HepG2 (cell line): ENCODE results near the gene BCAS3. TPM values are rescaled to one million over a fixed set of nuclear protein-coding genes. Genes with fewer than 3 reads are reported as not detected.

ENCODE experiments used
- ATAC-seq: fragments of 200-7000 bp; cut with Tn5 transposase; 3 replicates; pipeline ENCODE4 v1.9.1; 2020; ENCODE audit warnings: mild to moderate bottlenecking, moderate library complexity
- BruUV-seq: library from RNA; stranded (reverse); fragments of 400-500 nt; replicated peaks from 2 replicates; lab custom pipeline; 2021; lab: Mats Ljungman, UMichigan
- CTCF ChIA-PET: fragments of 300-600 bp; formaldehyde crosslinking; extraction: SDS; loops from one replicate; lab custom pipeline; 2021; ENCODE audit warnings: low total read pairs, inconsistent platforms, low intra/inter-chr PET ratio; lab: Yijun Ruan, JAX
- POLR2A ChIA-PET: fragments of 350-600 bp; sonication (Branson Sonifier 250); formaldehyde crosslinking; loops from one replicate; lab custom pipeline; 2020; ENCODE audit warnings: antibody characterized with exemption, inconsistent platforms; lab: Yijun Ruan, JAX
- DNase-seq: peaks from one replicate; pipeline ENCODE4 v3.0.0-alpha.2; 2015; ENCODE audit warnings: low spot score
- FAIRE-seq: peaks from 3 replicates; lab custom pipeline; 2011; peaks lifted over from hg19 to GRCh38; lab: Jason Lieb, UNC
- H2AFZ ChIP-seq: one replicate; pipeline ENCODE4 v1.6.1; 2011; ENCODE audit warnings: low read length, inconsistent platforms
- H3K27ac ChIP-seq: fragments of 300-600 bp; 3 replicates; pipeline ENCODE4 v1.8.0; 2011; ENCODE audit warnings: mixed run types, mild to moderate bottlenecking, mixed read lengths, low read length, inconsistent platforms; ENCODE audit not compliant: insufficient read depth; ENCODE audit errors: extremely low read length
- H3K27me3 ChIP-seq, 2 experiments: fragments of 200-600 bp in 1 of 2; 2 replicates in 1 of 2; 3 replicates in 1 of 2; pipeline versions ENCODE4 v1.6.0 to v1.8.0; 2011; ENCODE audit warnings: low read length in 2 of 2, mild to moderate bottlenecking in 2 of 2, moderate library complexity in 2 of 2, inconsistent platforms in 1 of 2; ENCODE audit not compliant: insufficient read depth in 2 of 2, control insufficient read depth in 1 of 2
- H3K36me3 ChIP-seq, 2 experiments: fragments of 200-600 bp in 1 of 2; replicated peaks in 1 of 2; 2 replicates in 1 of 2; 3 replicates in 1 of 2; pipeline versions ENCODE4 v1.5.1 to v1.8.0; 2011; ENCODE audit warnings: low read length in 2 of 2, inconsistent platforms in 1 of 2; ENCODE audit not compliant: insufficient read depth in 2 of 2, control insufficient read depth in 1 of 2
- H3K4me1 ChIP-seq: 2 replicates; pipeline ENCODE4 v1.5.1; 2012; ENCODE audit warnings: low read length, inconsistent platforms; ENCODE audit not compliant: insufficient read depth
- H3K4me2 ChIP-seq: 2 replicates; pipeline ENCODE4 v1.6.0; 2011; ENCODE audit warnings: low read depth, low read length, inconsistent platforms
- H3K4me3 ChIP-seq, 3 experiments: fragments of 200-600 bp in 1 of 3; sonication (generic), shearing (Covaris generic) in 1 of 3; replicated peaks in 1 of 3; 2 replicates each; pipeline ENCODE4 v1.5.1; 2011 to 2016; ENCODE audit warnings: low read length in 3 of 3, inconsistent platforms in 2 of 3, low read depth in 2 of 3, mild to moderate bottlenecking in 2 of 3, control low read depth in 1 of 3, mixed read lengths in 1 of 3; ENCODE audit not compliant: insufficient read depth in 1 of 3
- H3K79me2 ChIP-seq: one replicate; pipeline ENCODE4 v1.6.1; 2011; ENCODE audit warnings: low read length, inconsistent platforms; ENCODE audit not compliant: insufficient read depth
- H3K9ac ChIP-seq: 2 replicates; pipeline ENCODE4 v1.6.0; 2011; ENCODE audit warnings: mild to moderate bottlenecking, low read depth, low read length, inconsistent platforms; ENCODE audit not compliant: insufficient read depth
- H3K9me3 ChIP-seq: 2 replicates; pipeline ENCODE4 v1.5.1; 2012; ENCODE audit warnings: mild to moderate bottlenecking, low read length
- H4K20me1 ChIP-seq: 2 replicates; pipeline ENCODE4 v1.6.0; 2011; ENCODE audit warnings: inconsistent platforms, mild to moderate bottlenecking, low read length, moderate library complexity; ENCODE audit not compliant: insufficient read depth
- DNMT3B ChIP-seq: conservative IDR thresholded peaks from 2 replicates; pipeline ENCODE4 v1.6.1; 2016; ENCODE audit warnings: missing biosample characterization, control low read depth
- GPBP1L1 ChIP-seq: sonication (generic); formaldehyde crosslinking; IDR thresholded peaks from 2 replicates; pipeline ENCODE4 v1.5.0; 2020; ENCODE audit warnings: mild to moderate bottlenecking, missing genetic modification reagents
- PATZ1 ChIP-seq: sonication (generic); formaldehyde crosslinking; IDR thresholded peaks from 2 replicates; pipeline ENCODE4 v1.4.0; 2020; ENCODE audit warnings: missing genetic modification reagents
- RXRA ChIP-seq: sonication (generic); formaldehyde crosslinking; IDR thresholded peaks from 2 replicates; pipeline ENCODE4 v1.5.1; 2020; ENCODE audit warnings: missing genetic modification reagents
- SMC3 ChIP-seq: IDR thresholded peaks from 2 replicates; pipeline ENCODE4 v1.6.1; 2011; ENCODE audit warnings: low read length, improper control_type of control experiment
- TBL1XR1 ChIP-seq: fragments of 150-350 bp; IDR thresholded peaks from 2 replicates; pipeline ENCODE4 v1.6.1; 2014; ENCODE audit warnings: borderline replicate concordance, low read length; ENCODE audit not compliant: partially characterized antibody
- TERF1 ChIP-seq: sonication (generic); formaldehyde crosslinking; IDR thresholded peaks from 2 replicates; pipeline ENCODE4 v1.8.0; 2022; ENCODE audit warnings: mild to moderate bottlenecking, missing genetic modification reagents, moderate library complexity
- THAP8 ChIP-seq: sonication (generic); formaldehyde crosslinking; IDR thresholded peaks from 2 replicates; pipeline ENCODE4 v1.5.1; 2020; ENCODE audit warnings: missing genetic modification reagents, mild to moderate bottlenecking, borderline replicate concordance
- ZBTB26 ChIP-seq: IDR thresholded peaks from 2 replicates; pipeline ENCODE4 v1.6.1; 2016; ENCODE audit warnings: missing compliant biosample characterization, missing genetic modification reagents, borderline replicate concordance
- ZFY ChIP-seq: sonication (generic); formaldehyde crosslinking; IDR thresholded peaks from 2 replicates; pipeline ENCODE4 v1.4.0; 2020; ENCODE audit warnings: missing genetic modification reagents
- ZNF333 ChIP-seq: sonication (generic); formaldehyde crosslinking; IDR thresholded peaks from 2 replicates; pipeline ENCODE4 v1.4.0; 2020; ENCODE audit warnings: mild to moderate bottlenecking, missing genetic modification reagents, borderline replicate concordance
- ZNF850 ChIP-seq: sonication (generic); formaldehyde crosslinking; conservative IDR thresholded peaks from 2 replicates; pipeline ENCODE4 v1.9.0; 2021; ENCODE audit warnings: mild to moderate bottlenecking, missing genetic modification reagents
- ZNF878 ChIP-seq: sonication (generic); formaldehyde crosslinking; IDR thresholded peaks from 2 replicates; pipeline ENCODE4 v1.8.1; 2023; ENCODE audit warnings: mild to moderate bottlenecking, missing genetic modification reagents, moderate library complexity
- WGBS: methylation state at CpG from one replicate; pipeline ENCODE4 v1.1.6; 2017; ENCODE audit warnings: low lambda C conversion rate; 5-methylcytosine and 5-hydroxymethylcytosine counted together
- in situ Hi-C: cut with HindIII; loops from 2 replicates; pipeline ENCODE4 v1.10.0; 2017; ENCODE audit warnings: low pct_unique_long_range_greater_than_20kb; ENCODE audit not compliant: extremely low pct_ligation_motif_present
- intact Hi-C: fragments of 100-400 bp; cut with micrococcal nuclease; formaldehyde crosslinking; loops from one replicate; pipeline ENCODE4 v1.10.0; 2022; ENCODE audit not compliant: unreplicated experiment
- polyA plus RNA-seq, 8 experiments: library from polyadenylated mRNA; depleted of rRNA in 3 of 8; stranded (reverse) in 7 of 8; unstranded in 1 of 8; fragments of >200 nt; fragmentation: Illumina TruSeq in 4 of 8; extraction: Trizol in 4 of 8; gene quantifications; 2 replicates each; pipeline versions ENCODE4 v1.2.1 to v1.2.3, GENCODE V29; 2011 to 2016; ENCODE audit warnings: low read depth in 4 of 8, missing spikeins in 1 of 8, mixed read lengths in 1 of 8; ENCODE audit not compliant: insufficient read depth in 1 of 8
- total RNA-seq, 5 experiments: library from RNA; depleted of rRNA; stranded (reverse); fragments of >200 nt; fragmentation: Illumina TruSeq; extraction: Trizol; gene quantifications; 2 replicates each; pipeline ENCODE4 v1.2.3, GENCODE V29; 2016; ENCODE audit warnings: low read depth in 1 of 5

BCAS3 gene
- total and polyA plus RNA-seq, 2 of the 13 experiments (the other 11 are each of a cell fraction or from before 2014, with no cell fraction given), result 10.7 to 11.2 TPM

- TF ChIP-seq TBL1XR1 (no peak), THAP8 (CRISPR knock-in tag) (no peak), ZNF850 (no peak)
- FAIRE-seq, result no peak
These were observed 507.7 kb downstream of the BCAS3 start for GRCh38 chr17:61185385-61185784.

GRCh38 chr17:61187038-61187437 is 509.4 kb downstream of the BCAS3 start:
- 61% methylated on average over 2 of the region's 2 CpGs for WGBS
- Histone ChIP-seq H3K9me3 (no peaks in the 10 kb centered on the region), H3K27ac (no peak overlapping the region), H3K79me2 (no peaks in the 10 kb centered on the region), H3K4me2 (no peak overlapping the region), H3K4me3 (no peak overlapping the region), H2AFZ (no peak overlapping the region), H3K9ac (no peak overlapping the region), H3K27me3 (no peaks in the 10 kb centered on the region), H3K36me3 (no peaks in the 10 kb centered on the region), H3K4me1 (no peaks in the 10 kb centered on the region), H4K20me1 (no peaks in the 10 kb centered on the region)
- no TSS peak for BruUV-seq
- in situ Hi-C loops (no loop called here), intact Hi-C loops (no loop called here)
- ChIA-PET POLR2A (no interaction called here), CTCF (no interaction called here)
- ATAC-seq (no peak), DNase-seq (no peak), FAIRE-seq (no peak)
- TF ChIP-seq TERF1 (CRISPR knock-in tag) (no peak), ZNF878 (CRISPR knock-in tag) (no peak), SMC3 (no peak), ZNF333 (CRISPR knock-in tag) (no peak), GPBP1L1 (CRISPR knock-in tag) (no peak), ZFY (CRISPR knock-in tag) (no peak), ZBTB26 (CRISPR knock-in tag) (no peak), DNMT3B (CRISPR knock-in tag) (no peak), RXRA (no peak), PATZ1 (no peak)

More at GRCh38 chr17:61185385-61185784, 507.7 kb downstream of the BCAS3 start:
- H3K27me3 ChIP-seq, result no peaks in the 10 kb centered on the region
- H3K4me1 ChIP-seq, result no peaks in the 10 kb centered on the region
- 66% methylated on average over 4 of the region's 4 CpGs for WGBS
- in situ Hi-C loops, result no loop called here
- no peak overlapping the region for H3K27ac ChIP-seq
- H3K79me2 ChIP-seq, result no peaks in the 10 kb centered on the region
- POLR2A ChIA-PET, result no interaction called here
- H3K4me2 ChIP-seq, result no peak overlapping the region
- no TSS peak for BruUV-seq
- no peak overlapping the region for H3K4me3 ChIP-seq
- H3K9me3 ChIP-seq, result no peaks in the 10 kb centered on the region
- H2AFZ ChIP-seq, result no peak overlapping the region
- H3K9ac ChIP-seq, result no peak overlapping the region
- intact Hi-C loops, result no loop called here
- no peaks in the 10 kb centered on the region for H4K20me1 ChIP-seq
- ATAC-seq (no peak), DNase-seq (no peak)
- CTCF ChIA-PET, result no interaction called here
- H3K36me3 ChIP-seq, result no peaks in the 10 kb centered on the region
